ENCODE results near the gene SH3GL2.

SH3GL2 gene

GRCh38 chr9:17611342-17611741 is 32.5 kb downstream of the SH3GL2 start:
- no peak for DNase-seq (ENCODE audit: low read depth)

- DNase-seq (ENCODE audit: low read depth): no peak
These were observed 33.1 kb downstream of the SH3GL2 start for GRCh38 chr9:17611917-17612316.

- DNase-seq (ENCODE audit: low read depth): no peak
These were observed 34.9 kb downstream of the SH3GL2 start for GRCh38 chr9:17613758-17614157.

DNA sequence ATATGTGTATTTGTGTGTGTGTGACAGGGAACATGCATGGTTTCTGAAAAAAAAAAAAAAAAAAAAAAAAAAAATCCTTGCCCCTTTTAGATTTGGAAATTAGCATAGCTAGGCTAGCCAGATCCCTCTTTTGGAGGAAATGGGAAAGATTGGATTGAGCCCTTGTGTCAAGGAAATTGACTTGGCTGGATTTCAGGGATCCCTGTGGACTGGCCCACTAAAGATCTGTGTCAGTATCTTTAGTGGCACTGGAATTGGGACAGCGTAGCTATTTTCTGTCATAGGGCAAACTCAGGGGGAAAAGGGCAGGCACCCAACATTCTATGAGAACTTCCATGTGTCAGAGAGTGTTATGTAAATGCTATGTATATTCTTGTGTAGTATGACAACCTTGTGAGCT is 35.4 kb downstream of the SH3GL2 start:
- no peak for DNase-seq (ENCODE audit: low read depth)

GRCh38 chr9:17614903-17615302 is 36.0 kb downstream of the SH3GL2 start:
- no peak for DNase-seq (ENCODE audit: low read depth)

GRCh38 chr9:17622141-17622540 is 43.3 kb downstream of the SH3GL2 start:
- DNase-seq (ENCODE audit: low read depth): no peak

DNA sequence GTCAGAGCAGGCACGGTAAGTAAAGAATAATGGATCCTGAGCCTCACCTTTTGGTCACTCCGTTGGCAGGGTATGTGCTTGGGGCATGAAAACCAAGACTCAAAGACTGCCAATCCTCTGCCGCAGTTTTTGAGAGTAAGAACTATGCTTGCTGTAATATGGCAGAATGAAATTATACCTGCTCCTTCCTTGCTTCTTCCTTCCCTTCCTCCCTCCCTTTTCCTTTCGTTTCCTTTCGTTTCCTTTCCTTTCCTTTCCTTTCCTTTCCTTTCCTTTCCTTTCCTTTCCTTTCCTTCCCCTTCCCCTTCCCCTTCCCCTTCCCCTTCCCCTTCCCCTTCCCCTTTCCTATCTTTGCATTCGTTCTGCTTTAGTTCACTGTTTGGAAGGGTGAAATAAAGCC is 43.9 kb downstream of the SH3GL2 start:
- DNase-seq (ENCODE audit: low read depth): no peak

DNA sequence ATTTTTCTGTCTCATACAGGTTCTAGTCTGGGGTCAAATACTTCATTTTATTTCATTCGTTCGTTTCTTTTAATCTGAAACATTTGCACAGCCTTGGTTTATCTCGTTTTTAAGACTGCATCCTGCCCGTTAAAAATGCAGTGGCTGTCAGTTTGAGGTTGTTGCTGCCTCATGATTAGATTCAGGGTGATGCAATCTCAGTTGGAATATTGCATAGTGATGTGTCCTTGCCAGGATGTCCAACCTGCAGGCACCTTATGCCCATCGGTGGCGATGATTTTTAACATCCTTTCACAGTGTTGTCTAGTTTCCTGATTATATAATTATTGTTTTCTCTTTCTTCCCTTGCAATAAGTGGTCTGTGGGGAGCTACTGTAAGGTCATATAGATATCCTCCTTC is 45.1 kb downstream of the SH3GL2 start:
- DNase-seq (ENCODE audit: low read depth): no peak

GRCh38 chr9:17624571-17624970 is 45.7 kb downstream of the SH3GL2 start:
- no peak for DNase-seq (ENCODE audit: low read depth)

- no peak for DNase-seq (ENCODE audit: low read depth)
These were observed 47.0 kb downstream of the SH3GL2 start for GRCh38 chr9:17625644-17626388.

DNA sequence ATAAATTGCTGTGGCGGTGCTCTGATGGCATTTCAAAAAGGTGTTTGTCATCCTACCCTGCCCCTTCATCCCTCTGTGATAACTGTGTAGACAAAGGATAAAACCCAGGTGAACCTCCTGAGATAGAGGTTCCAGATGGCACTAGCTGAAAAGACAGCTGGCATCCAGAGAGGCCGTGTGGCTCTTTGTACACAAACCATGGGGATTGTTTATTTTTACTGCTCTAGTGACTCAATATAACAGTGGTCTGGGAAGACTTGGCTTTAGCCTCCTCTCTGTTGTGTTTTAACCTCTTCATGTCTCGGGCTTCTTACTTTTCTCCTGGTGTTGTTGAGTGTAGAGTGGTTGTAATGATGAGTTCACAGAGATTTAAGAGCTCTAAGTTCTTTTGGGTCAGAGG is 48.8 kb downstream of the SH3GL2 start:
- no peak for DNase-seq (ENCODE audit: low read depth)

GRCh38 chr9:17628624-17629023 is 49.8 kb downstream of the SH3GL2 start:
- no peak for DNase-seq (ENCODE audit: low read depth)

DNA sequence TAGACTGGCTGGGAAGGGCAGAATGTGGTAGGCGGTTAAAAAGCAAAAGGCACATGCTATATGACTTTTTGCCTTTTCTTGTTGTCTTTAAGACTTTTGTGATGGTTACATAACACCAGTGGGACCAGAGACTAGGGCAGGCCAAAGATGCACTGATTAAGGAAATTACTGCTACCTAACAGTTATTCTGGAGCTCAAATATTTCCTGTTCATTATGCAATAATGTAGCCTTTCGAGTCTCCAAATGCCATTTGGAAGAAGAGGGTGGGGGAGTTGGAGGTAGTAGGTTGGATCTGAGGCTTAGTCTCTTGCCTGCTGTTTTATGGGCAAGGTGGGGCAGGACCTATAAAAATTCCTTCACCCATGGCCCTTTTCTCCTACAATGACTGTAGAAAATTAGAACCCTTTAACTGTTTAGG is 51.7 kb downstream of the SH3GL2 start:
- no peak for DNase-seq (ENCODE audit: low read depth)

- no peak for DNase-seq (ENCODE audit: low read depth)
These were observed 52.5 kb downstream of the SH3GL2 start for GRCh38 chr9:17631396-17631795.

- DNase-seq (ENCODE audit: low read depth): no peak
These were observed 54.1 kb downstream of the SH3GL2 start for GRCh38 chr9:17632994-17633393.

- no peak for DNase-seq (ENCODE audit: low read depth)
These were observed 56.4 kb downstream of the SH3GL2 start for GRCh38 chr9:17635115-17635890.

GRCh38 chr9:17636349-17636748 is 57.5 kb downstream of the SH3GL2 start:
- DNase-seq (ENCODE audit: low read depth): no peak

- no peak for DNase-seq (ENCODE audit: low read depth)
These were observed 58.0 kb downstream of the SH3GL2 start for GRCh38 chr9:17636821-17637220.

DNA sequence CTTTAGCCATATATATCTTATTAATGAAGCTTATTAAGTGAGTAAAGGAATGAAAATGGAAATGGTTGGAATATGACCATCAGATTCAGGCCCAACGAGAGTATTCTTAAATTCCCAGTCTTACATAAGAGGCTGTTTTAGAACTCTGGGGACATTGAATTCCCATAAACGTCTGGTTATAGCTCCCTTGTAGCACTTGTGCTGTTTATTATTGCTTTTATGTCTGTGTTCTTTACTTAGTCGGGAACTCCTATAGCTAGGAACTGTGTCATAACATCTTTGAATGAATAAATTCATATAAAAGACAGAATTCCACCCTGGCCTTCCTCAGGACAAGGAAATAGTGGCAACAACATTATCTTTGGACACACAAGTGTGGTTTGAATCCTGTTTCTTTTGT is 58.4 kb downstream of the SH3GL2 start:
- no peak for DNase-seq (ENCODE audit: low read depth)

- DNase-seq (ENCODE audit: low read depth): no peak
These were observed 69.7 kb downstream of the SH3GL2 start for GRCh38 chr9:17648516-17648915.

DNA sequence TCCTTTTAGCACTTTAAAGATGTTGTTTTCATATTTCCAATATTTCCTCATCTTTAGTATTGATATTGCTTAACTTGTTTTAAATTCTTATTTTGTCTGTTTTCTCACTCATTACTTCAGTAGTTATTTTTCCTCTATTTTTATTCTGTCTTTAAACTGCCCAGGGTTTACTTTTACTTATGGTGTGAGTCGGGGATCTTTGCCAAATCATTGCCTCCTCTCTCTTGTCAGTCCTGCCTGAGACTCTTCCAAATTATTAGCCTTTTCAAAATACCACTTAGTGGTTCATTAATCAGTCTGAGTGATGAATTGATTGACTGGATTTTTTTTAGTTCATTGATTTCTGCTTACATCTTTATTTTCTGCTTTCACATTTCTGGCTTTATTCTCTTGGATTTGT is 72.9 kb downstream of the SH3GL2 start:
- DNase-seq (ENCODE audit: low read depth): no peak

DNA sequence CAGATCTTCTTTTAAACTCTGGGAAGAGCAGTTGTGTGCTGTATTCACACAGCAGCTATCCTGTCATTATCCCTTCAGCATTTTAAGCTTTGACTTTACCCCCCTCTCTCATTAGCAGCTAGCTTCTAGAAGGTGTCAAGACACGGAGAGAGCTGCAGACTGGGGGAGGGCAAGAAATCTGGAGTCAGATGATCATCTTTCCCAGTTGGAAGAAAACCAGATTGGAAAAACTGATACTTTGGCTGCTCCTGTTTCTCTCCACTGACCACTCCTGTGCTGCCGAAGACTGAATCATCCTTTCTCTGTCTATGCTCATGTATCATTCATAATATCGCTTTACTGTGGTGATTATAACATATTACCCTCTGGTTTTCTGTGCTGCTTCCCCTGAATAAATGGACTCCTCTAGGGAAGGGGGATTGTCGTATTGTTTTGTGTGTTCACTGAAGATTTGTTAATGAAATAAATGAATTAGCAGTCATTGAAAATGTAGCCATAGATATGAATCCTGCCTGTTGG is 75.1 kb downstream of the SH3GL2 start:
- no peak for DNase-seq (ENCODE audit: low read depth)

DNA sequence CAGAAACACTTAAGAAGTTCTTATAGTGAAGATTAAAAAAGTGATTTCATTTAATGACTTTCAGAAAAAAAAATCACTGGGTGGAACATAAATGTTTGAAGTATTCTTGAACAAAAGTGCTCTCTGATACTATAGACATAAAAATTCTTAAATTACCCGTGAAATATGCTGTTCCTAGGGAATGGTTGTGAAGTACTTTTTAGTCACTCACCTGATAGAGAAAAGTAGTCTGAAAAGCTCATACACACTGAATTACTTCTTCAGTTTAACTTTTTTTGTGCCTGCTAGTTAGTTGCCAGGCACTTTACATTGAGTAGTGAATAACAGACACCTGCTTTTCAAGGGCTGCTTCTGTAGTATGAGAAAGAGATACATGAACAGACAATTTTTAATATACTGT is 78.0 kb downstream of the SH3GL2 start:
- DNase-seq (ENCODE audit: low read depth): no peak

Data from activated gamma-delta T cell treated with anti-CD3 and anti-CD28 coated beads, Interleukin-2, amount 50 U/mL, for 16 hours (primary cell).